Fibroblast of the aortic adventitia (primary cell): ENCODE results near the gene SEMG1. TPM values are rescaled to one million over a fixed set of nuclear protein-coding genes. Genes with fewer than 3 reads are reported as not detected.
A peak's percentile ranks its signal among the peaks of the same experiment; 100 is the strongest.

ENCODE experiments used
- DNase-seq: peaks from one replicate; pipeline ENCODE4 v3.0.0-alpha.2; 2010; ENCODE audit warnings: low read depth
- H3K4me3 ChIP-seq: 2 replicates; pipeline ENCODE4 v1.5.1; 2011; ENCODE audit warnings: low read depth, mild to moderate bottlenecking, control low read depth, low read length, moderate library complexity
- CTCF ChIP-seq: IDR thresholded peaks from 2 replicates; pipeline ENCODE4 v1.5.1; 2011; ENCODE audit warnings: mild to moderate bottlenecking, low read length, control low read depth, inconsistent platforms; ENCODE audit not compliant: insufficient read depth
- total RNA-seq: library from RNA; depleted of rRNA; stranded (reverse); fragments of >200 nt; gene quantifications from 2 replicates; pipeline ENCODE4 v1.2.3, GENCODE V29; 2012; ENCODE audit warnings: low replicate concordance

The SEMG1 gene
- total RNA-seq, 1 donor, result not detected

- no peak for TF ChIP-seq CTCF
- H3K4me3 ChIP-seq, result no peak overlapping the region
- no peak for DNase-seq
Measured at GRCh38 chr20:45176526-45177267, 30.1 kb upstream of the SEMG1 start.

- no peak overlapping the region for H3K4me3 ChIP-seq
- TF ChIP-seq CTCF, result no peak
- DNase-seq, result peak; percentile 6
Measured at GRCh38 chr20:45179166-45179565, 27.7 kb upstream of the SEMG1 start.

GRCh38 chr20:45181639-45182038, 25.2 kb upstream of the SEMG1 start:
- H3K4me3 ChIP-seq, result no peak overlapping the region
- TF ChIP-seq CTCF, result no peak
- DNase-seq, result peak; percentile 3

GRCh38 chr20:45183084-45183483, 23.7 kb upstream of the SEMG1 start:
- H3K4me3 ChIP-seq, result no peak overlapping the region
- DNase-seq, result no peak
- TF ChIP-seq CTCF, result no peak

GRCh38 chr20:45187693-45188092, 19.1 kb upstream of the SEMG1 start:
- no peak for DNase-seq
- TF ChIP-seq CTCF, result no peak
- no peak overlapping the region for H3K4me3 ChIP-seq

GRCh38 chr20:45189067-45189609, 17.7 kb upstream of the SEMG1 start:
- H3K4me3 ChIP-seq, result no peak overlapping the region
- DNase-seq, result no peak
- no peak for TF ChIP-seq CTCF
